Naive B cell (primary cell): ENCODE measurements around the gene KRT75. TPM values are rescaled to one million over a fixed set of nuclear protein-coding genes. Genes with fewer than 3 reads are reported as not detected.
"Not testable (repeated sequence)": the region's sequence is repeated elsewhere in the genome, so short reads cannot be mapped to it uniquely, and the experiment has no call there.

Source experiments
- ATAC-seq, 2 donors: fragments of 150-1000 bp; cut with Tn5 transposase; 2 replicates each; pipeline ENCODE4 v1.10.0; 2021; ENCODE audit warnings: low read depth in 2 of 2, mild to moderate bottlenecking in 2 of 2, moderate library complexity in 2 of 2
- DNase-seq: peaks from one replicate; pipeline ENCODE4 v3.0.0; 2022
- H3K27ac Mint-ChIP-seq, 6 donors: one replicate each; pipeline ENCODE4 v1.8.0; 2020 to 2022; ENCODE audit warnings: mild to moderate bottlenecking in 6 of 6, mixed read lengths in 6 of 6, moderate library complexity in 5 of 6, inconsistent platforms in 2 of 6
- H3K27me3 Mint-ChIP-seq, 3 donors: one replicate each; pipeline ENCODE4 v1.8.0; 2021 to 2022; ENCODE audit warnings: mixed read lengths in 3 of 3, mild to moderate bottlenecking in 1 of 3
- H3K36me3 Mint-ChIP-seq, 2 donors: one replicate each; pipeline ENCODE4 v1.8.0; 2020 to 2022; ENCODE audit warnings: mixed read lengths in 2 of 2, inconsistent platforms in 1 of 2, mild to moderate bottlenecking in 1 of 2
- H3K4me1 Mint-ChIP-seq, 3 donors: one replicate each; pipeline ENCODE4 v1.8.0; 2020 to 2022; ENCODE audit warnings: mixed read lengths in 3 of 3, inconsistent platforms in 1 of 3, mild to moderate bottlenecking in 1 of 3, moderate library complexity in 1 of 3
- H3K4me3 Mint-ChIP-seq, 8 donors: one replicate each; pipeline ENCODE4 v1.8.0; 2020 to 2022; ENCODE audit warnings: mild to moderate bottlenecking in 8 of 8, mixed read lengths in 8 of 8, moderate library complexity in 8 of 8, inconsistent platforms in 2 of 8
- H3K9me3 Mint-ChIP-seq, 7 donors: one replicate each; pipeline ENCODE4 v1.8.0; 2020 to 2022; ENCODE audit warnings: mixed read lengths in 7 of 7, mild to moderate bottlenecking in 5 of 7, inconsistent platforms in 2 of 7, moderate library complexity in 1 of 7
- polyA plus RNA-seq, 6 donors: library from polyadenylated mRNA; unstranded; fragments of 300-500 nt; fragmentation: Illumina TruSeq; gene quantifications; one replicate each; pipeline ENCODE4 v1.2.3, GENCODE V29; 2021; ENCODE audit warnings: low read depth in 6 of 6

KRT75 gene
- polyA plus RNA-seq, 6 donors from 2014 or later, result not detected

DNA sequence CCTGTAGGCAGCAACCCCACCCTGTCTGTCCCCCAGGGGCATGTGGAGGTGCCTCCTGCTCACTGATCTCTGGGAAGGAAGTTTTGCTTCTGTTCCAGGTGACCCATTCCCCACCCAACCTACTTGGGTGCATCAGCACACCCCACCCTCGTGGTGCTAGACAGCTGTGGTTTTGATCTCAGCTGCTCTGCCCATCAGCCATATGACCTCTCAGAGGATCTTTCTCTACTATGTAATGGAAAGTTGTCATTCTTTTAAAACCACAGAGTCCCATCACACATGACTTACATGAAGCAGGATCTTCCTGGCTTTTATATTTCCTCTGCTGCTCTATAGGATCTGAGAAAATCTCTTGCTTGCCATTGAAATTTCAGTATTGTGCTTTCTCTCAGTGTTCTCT lies 14.5 kb downstream of the KRT75 start:
- Mint-ChIP-seq H3K4me3 (no peak overlapping the region), H3K27me3 (peaks cover 15 to 66% (median 52%) of the 10 kb centered on the region in 3 donors), H3K36me3 (no peaks in the 10 kb centered on the region), H3K27ac (no peak overlapping the region), H3K4me1 (no peaks in the 10 kb centered on the region), H3K9me3 (no peaks in the 10 kb centered on the region)
- ATAC-seq (no peak), DNase-seq (no peak)

DNA sequence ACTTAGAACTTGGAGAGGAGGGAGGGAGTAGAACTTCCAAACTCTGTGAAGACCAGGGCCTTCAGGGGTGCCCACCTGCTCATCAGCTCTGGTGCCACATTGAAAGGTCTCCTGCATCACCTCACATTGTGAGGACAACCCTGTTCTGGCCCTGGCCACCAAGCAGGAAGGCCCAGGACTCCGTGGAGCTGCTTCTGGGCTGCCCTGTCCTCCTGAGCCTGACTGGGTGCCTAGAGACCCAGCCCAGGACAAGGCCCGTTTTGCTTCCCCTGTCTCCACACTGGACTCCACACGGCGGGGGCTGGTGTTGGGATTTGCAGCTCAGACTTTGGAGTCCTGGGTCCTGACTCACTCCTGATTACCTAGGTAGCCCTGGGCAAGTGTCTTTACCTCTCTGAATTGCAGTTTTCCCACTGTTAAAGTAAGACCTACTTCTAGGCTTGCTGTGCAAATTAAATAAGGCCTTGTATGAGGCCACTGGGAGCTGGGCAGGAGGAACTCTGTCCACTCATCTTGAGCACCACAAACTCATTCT lies 15.5 kb downstream of the KRT75 start:
- H3K27me3 Mint-ChIP-seq, result peaks cover 15 to 61% (median 45%) of the 10 kb centered on the region in 3 donors
- H3K27ac Mint-ChIP-seq, result no peak overlapping the region
- DNase-seq (no peak), ATAC-seq (no peak)
- H3K9me3 Mint-ChIP-seq, result no peaks in the 10 kb centered on the region
- no peaks in the 10 kb centered on the region for H3K4me1 Mint-ChIP-seq
- H3K36me3 Mint-ChIP-seq, result no peaks in the 10 kb centered on the region
- no peak overlapping the region for H3K4me3 Mint-ChIP-seq

DNA sequence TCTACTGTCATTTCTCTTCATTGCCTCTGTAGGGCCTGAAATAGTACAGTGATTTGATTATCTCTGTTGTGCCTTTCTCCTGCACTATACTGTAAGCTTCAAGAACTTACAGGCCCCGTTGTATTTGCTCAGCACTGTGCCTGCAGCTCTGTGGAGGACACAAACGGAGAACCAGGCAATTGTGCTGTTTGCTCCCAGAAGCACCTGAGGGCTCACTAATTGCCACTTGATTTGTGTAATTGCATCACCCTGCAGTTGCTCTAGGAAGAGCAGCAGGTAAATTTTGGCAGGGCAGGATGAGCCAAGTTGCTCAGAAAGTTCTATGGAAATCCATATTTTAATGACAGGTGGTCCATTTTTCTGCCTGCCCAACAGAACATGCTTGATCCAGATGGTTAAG lies 16.4 kb downstream of the KRT75 start:
- DNase-seq, result no peak

DNA sequence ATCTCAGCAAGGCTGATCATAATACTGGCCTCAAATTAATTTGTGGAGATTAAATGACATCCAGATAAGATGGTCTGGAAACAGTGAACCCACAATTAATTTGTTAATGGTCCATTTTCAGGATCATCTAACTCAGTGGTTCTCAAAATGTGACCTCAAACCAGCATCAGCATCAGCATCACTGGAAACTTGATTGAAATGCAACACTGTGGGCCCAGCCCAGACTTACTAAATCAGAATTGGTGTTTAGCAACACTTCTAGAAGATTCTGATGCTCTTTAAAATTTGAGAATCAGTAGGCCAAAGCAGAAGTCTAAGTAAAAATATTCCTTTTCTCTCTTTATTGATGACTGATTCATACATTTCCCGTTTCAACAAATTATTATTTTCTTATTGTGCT lies 17.4 kb downstream of the KRT75 start:
- Mint-ChIP-seq H3K4me1 (no peaks in the 10 kb centered on the region), H3K27me3 (peaks cover 23 to 56% (median 30%) of the 10 kb centered on the region in 3 donors), H3K9me3 (peaks cover 0 to 2% (median 0%) of the 10 kb centered on the region in 7 donors), H3K36me3 (no peaks in the 10 kb centered on the region), H3K27ac (no peak overlapping the region), H3K4me3 (no peak overlapping the region)
- ATAC-seq (no peak), DNase-seq (no peak)

More for the DNA sequence above, 16.4 kb downstream of the KRT75 start:
- no peak for ATAC-seq
- H3K4me1 Mint-ChIP-seq, result no peaks in the 10 kb centered on the region
- no peaks in the 10 kb centered on the region for H3K9me3 Mint-ChIP-seq
- H3K27me3 Mint-ChIP-seq, result peaks cover 22 to 60% (median 36%) of the 10 kb centered on the region in 3 donors
- no peaks in the 10 kb centered on the region for H3K36me3 Mint-ChIP-seq
- H3K27ac Mint-ChIP-seq, result no peak overlapping the region
- no peak overlapping the region for H3K4me3 Mint-ChIP-seq

DNA sequence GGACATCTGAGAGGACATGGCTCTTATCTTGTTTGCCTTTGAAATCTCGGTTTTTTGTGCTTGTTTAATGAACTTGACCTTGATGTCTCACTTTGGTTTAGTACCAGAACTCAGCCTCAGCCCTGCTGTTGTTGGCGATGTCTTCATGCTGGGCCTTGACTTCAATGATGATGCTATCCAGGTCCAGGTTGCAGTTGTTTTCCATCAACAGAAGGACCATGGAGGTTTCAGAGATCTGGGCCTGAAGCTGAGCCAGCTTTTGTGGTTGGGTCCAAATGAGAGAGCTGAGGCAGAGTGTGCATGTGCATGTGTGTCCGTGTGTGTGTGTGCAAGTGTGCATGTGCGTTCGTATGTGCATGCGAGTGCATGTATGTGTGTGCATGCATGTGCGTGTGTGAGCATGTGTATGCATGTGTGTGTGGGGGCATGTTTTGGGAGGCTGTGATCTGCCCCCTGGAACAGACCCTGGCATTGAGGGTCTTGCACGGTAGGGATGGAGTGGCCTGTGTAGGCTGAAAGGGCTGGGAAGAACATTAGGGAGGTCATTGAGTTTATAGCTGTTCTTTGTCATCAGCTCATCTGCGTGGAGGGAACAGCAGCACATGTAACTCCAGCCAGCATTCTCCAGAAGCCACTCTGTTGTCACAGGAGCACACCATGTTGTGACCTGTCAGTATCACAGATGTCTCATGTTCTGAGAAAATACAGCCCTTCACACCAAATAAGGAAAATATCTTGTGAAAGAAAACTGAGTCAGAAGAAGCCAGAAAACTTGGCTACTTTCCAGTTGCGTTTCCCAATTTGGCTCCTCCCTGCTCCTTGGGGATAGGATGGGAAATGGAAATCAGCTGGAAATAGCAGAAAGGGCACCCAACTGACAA lies 18.1 kb downstream of the KRT75 start:
- Mint-ChIP-seq H3K4me1 (no peaks in the 10 kb centered on the region), H3K9me3 (peaks cover 0 to 2% (median 0%) of the 10 kb centered on the region in 7 donors), H3K27me3 (peaks cover 23 to 49% (median 26%) of the 10 kb centered on the region in 3 donors), H3K36me3 (no peaks in the 10 kb centered on the region), H3K4me3 (no peak overlapping the region), H3K27ac (no peak overlapping the region)
- DNase-seq (no peak), ATAC-seq (no peak)

DNA sequence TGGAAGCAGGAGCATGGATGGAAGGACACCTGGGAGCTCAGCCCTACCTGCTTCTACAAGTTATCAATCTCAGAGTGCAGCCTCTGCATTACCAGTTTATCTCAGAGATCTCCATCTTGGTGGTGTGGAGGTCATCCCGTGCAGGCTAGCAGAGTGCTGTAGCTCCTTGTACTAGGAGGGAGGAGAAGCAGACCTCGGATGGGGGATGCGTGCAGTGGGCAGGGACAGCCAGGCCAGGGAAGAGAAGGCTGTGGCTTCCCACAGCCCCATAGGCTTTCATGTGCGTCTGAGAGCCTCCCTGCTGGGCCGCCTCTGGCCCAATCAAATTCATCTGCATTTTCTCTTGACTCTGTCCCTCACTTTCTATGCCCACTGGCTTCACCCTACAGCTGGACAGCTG lies 19.2 kb downstream of the KRT75 start:
- Mint-ChIP-seq H3K27ac (no peak overlapping the region), H3K36me3 (no peaks in the 10 kb centered on the region), H3K27me3 (peaks cover 23 to 43% (median 25%) of the 10 kb centered on the region in 3 donors), H3K9me3 (peaks cover 0 to 4% (median 0%) of the 10 kb centered on the region in 7 donors), H3K4me1 (no peaks in the 10 kb centered on the region), H3K4me3 (peak overlapping the region in 1 of 8 donors; percentile 36)
- no peak for ATAC-seq
- DNase-seq, result no peak

DNA sequence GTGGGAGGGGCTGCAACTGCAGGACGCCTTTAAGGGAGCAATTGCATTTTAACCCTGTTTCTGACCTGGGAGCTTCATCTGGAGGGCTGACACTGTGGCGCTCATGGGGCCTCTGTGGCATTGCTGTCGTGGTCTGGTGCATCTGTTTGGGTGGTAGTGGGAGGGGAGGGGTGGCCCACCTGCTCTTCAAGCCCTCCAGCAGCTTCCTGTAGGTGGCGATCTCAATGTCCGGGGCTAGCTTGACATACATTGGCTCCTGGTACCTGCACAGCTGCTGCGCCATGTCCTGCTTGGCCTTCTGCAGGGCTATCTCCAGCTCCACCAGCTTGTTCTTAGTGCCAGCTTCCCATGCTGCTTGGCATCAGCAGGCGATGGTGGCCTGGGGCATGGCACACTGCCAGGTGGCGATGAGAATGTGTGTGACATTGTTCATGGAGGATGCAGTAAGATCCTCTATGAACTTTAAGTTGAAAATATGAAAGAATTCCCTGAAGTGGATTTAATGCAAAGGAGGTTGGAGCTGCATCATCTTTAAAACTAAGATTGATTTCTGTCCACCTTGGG lies 20.3 kb downstream of the KRT75 start:
- H3K27me3 Mint-ChIP-seq, result peaks cover 19 to 40% (median 23%) of the 10 kb centered on the region in 3 donors

DNA sequence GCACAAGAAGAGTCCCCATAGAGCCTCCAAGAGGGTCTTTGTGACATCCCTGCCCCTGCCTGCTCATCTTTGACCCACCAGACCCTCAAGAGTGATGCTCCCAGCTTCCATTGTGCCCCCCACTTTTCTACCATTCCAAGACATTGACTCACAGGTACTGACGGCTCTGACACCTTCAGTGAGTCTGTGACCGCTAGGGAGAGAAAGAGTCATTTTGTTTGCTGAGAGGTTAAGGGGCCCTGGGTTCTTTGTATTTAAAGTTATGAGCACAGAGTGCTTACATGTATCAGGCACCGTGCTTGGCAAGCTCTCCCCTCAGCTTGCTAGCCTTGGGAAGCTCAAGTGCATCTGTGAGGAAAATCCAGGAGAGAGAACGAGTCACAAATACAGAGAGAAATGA lies 21.0 kb downstream of the KRT75 start:
- H3K27me3 Mint-ChIP-seq, result peaks cover 23 to 46% (median 25%) of the 10 kb centered on the region in 3 donors
- DNase-seq (no peak), ATAC-seq (no peak)
- peaks cover 0 to 8% of the 10 kb centered on the region in 2 donors for H3K36me3 Mint-ChIP-seq
- peaks cover 0 to 3% (median 0%) of the 10 kb centered on the region in 3 donors for H3K4me1 Mint-ChIP-seq
- H3K9me3 Mint-ChIP-seq, result peaks cover 0 to 7% (median 3%) of the 10 kb centered on the region in 7 donors
- no peak overlapping the region for H3K4me3 Mint-ChIP-seq
- no peak overlapping the region for H3K27ac Mint-ChIP-seq

More for the DNA sequence above, 20.3 kb downstream of the KRT75 start:
- no peak for DNase-seq
- ATAC-seq, result no peak
- Mint-ChIP-seq H3K4me1 (no peaks in the 10 kb centered on the region), H3K4me3 (no peak overlapping the region), H3K36me3 (peaks cover 0 to 2% of the 10 kb centered on the region in 2 donors), H3K9me3 (peaks cover 0 to 4% (median 0%) of the 10 kb centered on the region in 7 donors), H3K27ac (peak overlapping the region in 1 of 6 donors; percentile 52)

DNA sequence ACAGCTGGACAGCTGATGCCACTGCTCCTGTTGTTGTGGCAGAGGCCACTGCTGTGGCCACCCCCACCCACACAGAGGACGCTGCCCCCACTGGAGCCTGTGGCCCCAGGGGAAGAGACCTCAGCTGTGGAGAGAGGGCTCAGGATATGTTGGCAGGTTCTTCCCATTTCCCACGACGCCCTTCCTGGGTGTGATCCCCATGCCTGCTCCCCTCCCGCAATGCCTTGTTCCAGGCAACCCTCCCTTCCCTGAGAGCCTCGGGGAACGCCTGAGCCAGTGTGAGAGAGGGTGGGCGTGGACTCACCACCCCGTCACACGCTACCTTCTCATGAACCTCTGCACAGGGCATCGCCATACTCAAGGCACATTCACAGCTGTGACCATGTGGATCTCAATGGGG lies 22.4 kb downstream of the KRT75 start:
- Mint-ChIP-seq H3K4me3 (no peak overlapping the region), H3K36me3 (peaks cover 0 to 9% of the 10 kb centered on the region in 2 donors), H3K9me3 (peaks cover 0 to 9% (median 3%) of the 10 kb centered on the region in 7 donors), H3K27ac (no peak overlapping the region), H3K4me1 (peaks cover 0 to 3% (median 0%) of the 10 kb centered on the region in 3 donors), H3K27me3 (peaks cover 19 to 48% (median 30%) of the 10 kb centered on the region in 3 donors)
- ATAC-seq (no peak), DNase-seq (no peak)

DNA sequence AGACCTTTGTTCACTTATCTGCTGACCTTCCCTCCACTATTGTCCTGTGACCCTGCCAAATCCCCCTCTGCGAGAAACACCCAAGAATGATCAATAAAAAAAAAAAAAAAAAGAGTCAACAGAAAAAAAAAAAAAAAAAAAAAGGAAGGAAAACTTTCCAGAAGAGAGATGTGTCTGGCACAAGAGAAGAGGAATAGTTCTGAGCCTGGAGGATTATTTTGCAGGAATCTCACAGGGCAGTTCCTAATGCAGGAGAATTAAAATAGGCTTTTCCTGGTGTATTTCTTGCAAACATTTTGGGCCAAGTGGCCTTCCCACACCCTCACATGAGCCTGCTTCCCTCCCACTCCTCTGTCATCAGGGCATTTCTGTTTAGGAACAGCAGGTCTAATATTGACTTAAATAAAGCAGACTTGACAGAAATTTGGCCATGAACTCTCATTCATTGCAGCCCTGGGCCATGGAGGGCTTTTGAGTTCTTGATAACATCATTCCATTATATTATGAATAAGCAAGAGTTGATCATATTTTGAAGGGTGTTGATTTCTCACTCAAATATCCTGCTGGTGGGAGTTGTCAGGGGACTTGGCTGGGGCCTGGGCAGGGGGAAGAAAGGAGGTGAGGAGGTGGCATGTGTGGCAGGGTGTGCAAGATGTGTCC lies 23.5 kb downstream of the KRT75 start:
- H3K36me3 Mint-ChIP-seq, H3K9me3 Mint-ChIP-seq, DNase-seq, H3K4me1 Mint-ChIP-seq, H3K4me3 Mint-ChIP-seq, ATAC-seq: not testable (repeated sequence)
- peaks cover 13 to 49% (median 25%) of the 10 kb centered on the region in 3 donors for H3K27me3 Mint-ChIP-seq
- H3K27ac Mint-ChIP-seq, result peak overlapping the region in 1 of 6 donors; percentile 47

DNA sequence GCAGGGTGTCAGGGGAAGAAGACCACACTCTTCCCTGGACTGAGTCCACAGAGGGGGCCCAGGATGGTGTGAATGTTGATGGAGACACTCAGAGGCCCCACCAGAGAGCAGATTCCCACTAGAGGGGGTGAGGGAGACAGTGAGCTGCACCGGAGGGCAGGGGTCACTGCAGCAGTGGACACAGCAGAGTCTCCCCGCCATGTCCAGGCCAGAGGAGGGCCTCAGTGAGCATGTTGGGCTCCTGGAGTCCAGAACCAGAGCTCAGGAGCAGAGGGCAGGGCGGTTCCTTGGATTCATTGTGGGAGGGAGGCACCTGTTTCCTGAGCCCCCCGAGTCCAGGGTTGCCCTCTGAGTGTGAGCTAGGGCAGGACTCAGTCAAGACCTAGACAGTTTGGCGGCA lies 26.3 kb downstream of the KRT75 start:
- Mint-ChIP-seq H3K27ac (no peak overlapping the region), H3K9me3 (peaks cover 0 to 9% (median 3%) of the 10 kb centered on the region in 7 donors), H3K27me3 (peaks cover 7 to 47% (median 18%) of the 10 kb centered on the region in 3 donors), H3K4me1 (peaks cover 0 to 3% (median 0%) of the 10 kb centered on the region in 3 donors), H3K36me3 (peaks cover 0 to 9% of the 10 kb centered on the region in 2 donors), H3K4me3 (no peak overlapping the region)
- DNase-seq (no peak), ATAC-seq (no peak)

DNA sequence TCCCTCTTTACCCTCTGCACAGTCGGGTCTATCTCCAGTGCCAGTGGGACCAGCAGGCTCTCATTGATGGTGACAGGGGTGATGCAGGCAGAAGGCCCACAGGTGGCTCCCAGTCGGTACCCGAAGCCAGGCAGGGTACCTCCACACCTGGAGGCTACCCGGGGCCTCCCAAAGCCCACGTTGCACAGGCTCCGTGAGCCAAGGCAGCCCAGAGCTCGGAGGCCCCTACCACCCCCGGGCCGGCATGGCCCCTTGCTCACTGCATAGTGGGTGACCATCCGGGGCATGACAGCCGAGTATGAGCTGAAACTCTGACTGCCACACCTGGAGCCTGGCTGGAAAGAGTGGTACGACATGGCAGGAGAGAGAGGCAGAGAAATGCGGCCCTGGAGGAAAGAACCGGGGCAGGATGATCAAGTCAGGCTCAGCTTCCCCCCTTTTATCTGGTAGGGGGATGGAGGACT lies 28.2 kb downstream of the KRT75 start, which contains the start of gene KRT82:
Gene KRT82 (minus strand): TSS at position 414 of the 464 bp plus-strand sequence. CDS start 58 bp downstream, at position 356.
- no peak within 1 kb of the TSS for H3K4me3 Mint-ChIP-seq
- H3K36me3 Mint-ChIP-seq, result peaks cover 0 to 9% of the 10 kb centered on the region in 2 donors
- ATAC-seq (no peak), DNase-seq (no peak)
- no peak within 1 kb of the TSS for H3K27ac Mint-ChIP-seq
- peaks cover 0 to 5% (median 2%) of the 10 kb centered on the region in 7 donors for H3K9me3 Mint-ChIP-seq
- H3K4me1 Mint-ChIP-seq, result peaks cover 0 to 3% (median 0%) of the 10 kb centered on the region in 3 donors
- H3K27me3 Mint-ChIP-seq, result peaks cover 4 to 53% (median 13%) of the 10 kb centered on the region in 3 donors

DNA sequence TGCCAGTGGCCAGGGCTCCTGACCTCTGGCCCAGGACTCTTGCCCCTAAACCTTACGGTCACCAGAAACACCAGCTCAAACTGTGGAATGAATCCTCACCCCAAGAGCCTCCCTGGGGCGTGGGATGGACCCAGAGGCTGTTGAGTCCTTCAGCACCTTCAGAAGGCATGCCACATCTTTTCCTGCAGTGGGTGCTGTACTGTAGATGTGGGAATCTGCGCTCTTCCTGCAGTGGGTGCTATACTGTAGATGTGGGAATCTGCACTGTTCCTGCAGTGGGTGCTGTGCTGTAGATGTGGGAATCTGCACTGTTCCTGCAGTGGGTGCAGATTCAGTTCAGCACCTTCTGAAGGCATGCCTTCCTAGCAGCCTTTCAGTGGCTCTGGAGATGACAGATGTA lies 29.2 kb downstream of the KRT75 start:
- no peak for DNase-seq
- ATAC-seq, result no peak
- peaks cover 4 to 53% (median 18%) of the 10 kb centered on the region in 3 donors for H3K27me3 Mint-ChIP-seq
- H3K27ac Mint-ChIP-seq, result no peak overlapping the region
- peaks cover 0 to 3% (median 0%) of the 10 kb centered on the region in 3 donors for H3K4me1 Mint-ChIP-seq
- H3K4me3 Mint-ChIP-seq, result no peak overlapping the region
- peaks cover 0 to 9% of the 10 kb centered on the region in 2 donors for H3K36me3 Mint-ChIP-seq
- peaks cover 0 to 5% (median 0%) of the 10 kb centered on the region in 7 donors for H3K9me3 Mint-ChIP-seq
